GM19372 (cell line): ENCODE data around the gene PIR.

Source experiments
- ATAC-seq: cut with Tn5 transposase; IDR thresholded peaks from one replicate; pipeline ENCODE4 v1.9.1; 2021; ENCODE audit warnings: mild to moderate bottlenecking, low read depth, moderate library complexity; ENCODE audit not compliant: unreplicated experiment

PIR gene

GRCh38 chrX:15358533-15358932 is 134.6 kb downstream of the PIR start:
- ATAC-seq: no peak

GRCh38 chrX:15356444-15356843 is 136.7 kb downstream of the PIR start:
- ATAC-seq: no peak

GRCh38 chrX:15350329-15350996 is 142.7 kb downstream of the PIR start:
- ATAC-seq: no peak

DNA sequence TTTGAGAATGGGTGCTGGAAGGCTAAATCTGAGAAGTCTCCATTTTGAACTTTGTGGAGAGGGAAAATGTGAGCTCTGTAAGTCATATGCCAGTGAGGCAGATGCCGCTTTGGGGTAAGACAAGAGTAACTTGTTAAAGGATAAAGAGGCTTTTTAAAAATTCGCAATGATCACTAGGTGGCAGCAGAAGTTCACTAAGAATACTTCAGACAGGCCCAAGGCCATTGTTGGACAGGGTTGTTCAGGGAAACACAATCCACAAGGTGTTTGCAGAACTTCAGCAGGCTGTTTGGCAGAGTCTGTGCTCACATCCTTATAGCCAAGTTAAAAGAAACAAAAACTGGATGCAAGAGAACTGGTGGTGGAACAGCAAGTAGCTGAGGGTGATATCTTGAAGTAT is 144.1 kb downstream of the PIR start:
- ATAC-seq: no peak

GRCh38 chrX:15345976-15346375 is 147.2 kb downstream of the PIR start:
- no peak for ATAC-seq

- no peak for ATAC-seq
Observed at GRCh38 chrX:15344106-15344505, 149.0 kb downstream of the PIR start.

DNA sequence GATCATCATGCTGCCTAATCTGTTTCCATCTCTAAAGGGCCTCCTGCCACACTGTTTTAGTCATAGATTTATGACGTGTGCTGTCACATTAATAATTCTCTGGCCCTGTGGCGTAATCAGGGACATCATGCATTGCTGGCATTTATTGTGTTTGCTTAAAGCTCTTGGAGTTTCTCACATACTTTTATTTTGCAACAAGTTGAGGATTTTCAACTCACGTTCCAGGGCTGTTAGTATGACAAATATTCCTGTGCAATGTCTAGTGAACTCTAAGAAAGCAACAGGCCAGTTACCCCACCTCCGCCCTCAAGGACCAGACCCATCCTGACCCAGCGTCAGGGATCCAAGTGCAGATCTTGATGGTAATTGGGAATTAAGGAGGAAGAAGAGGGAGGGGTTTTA is 150.1 kb downstream of the PIR start:
- no peak for ATAC-seq

DNA sequence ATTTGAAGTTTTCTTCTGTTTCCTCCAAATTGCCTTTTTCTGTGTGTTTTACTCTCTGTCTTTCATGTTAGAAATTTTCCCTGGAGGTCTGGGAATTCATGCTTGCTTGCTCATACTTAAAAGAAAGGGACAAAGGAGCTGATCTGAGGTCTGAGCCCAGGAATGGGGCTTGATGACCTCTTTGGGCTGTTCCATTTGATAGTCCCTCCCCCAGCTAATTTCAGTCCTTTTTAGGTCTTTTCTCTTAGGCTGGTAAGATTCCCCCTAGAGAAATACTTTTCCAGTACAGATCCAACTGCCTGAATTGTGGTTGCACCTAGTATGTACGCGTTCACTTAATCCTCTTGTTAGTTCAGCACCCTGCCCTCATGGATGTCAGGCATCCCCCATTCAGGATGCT is 152.3 kb downstream of the PIR start:
- ATAC-seq: no peak

DNA sequence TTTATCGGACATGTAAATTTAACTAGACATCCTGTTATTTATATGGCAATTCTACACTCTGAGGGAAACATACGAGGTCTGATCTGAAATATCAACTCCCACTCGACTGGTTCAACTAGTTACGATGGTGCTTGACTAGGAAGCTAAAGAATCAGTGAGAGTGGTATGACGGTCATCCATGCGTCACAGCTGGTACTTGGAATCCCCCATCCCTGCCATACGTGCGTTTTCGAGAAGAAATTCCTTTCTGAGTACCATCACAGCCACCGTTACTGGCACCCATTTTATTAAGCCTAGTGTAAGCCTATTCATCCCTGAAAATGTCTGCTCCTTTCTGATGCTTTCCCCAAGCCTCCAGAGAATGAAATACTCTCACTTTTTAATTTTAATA is 157.1 kb downstream of the PIR start:
- no peak for ATAC-seq

- ATAC-seq: peak; percentile 99
Observed at GRCh38 chrX:15335135-15336022, 157.8 kb downstream of the PIR start, which contains the start of gene PIGA. Gene PIGA (minus strand): TSS chrX:15335523. CDS start chrX:15331930, 3,593 bp downstream.
